Fibroblast of peridontal ligament (primary cell): ENCODE data around the gene TCP11L2.

ENCODE experiments used
- DNase-seq: peaks from one replicate; pipeline ENCODE4 v3.0.0-alpha.2; 2010; ENCODE audit errors: extremely low read depth

The TCP11L2 gene

GRCh38 chr12:106302401-106303201, at the start of gene TCP11L2:
Gene TCP11L2, plus strand, starts transcription at chr12:106302733. Its CDS starts 8,343 bp downstream, at chr12:106311076.
- DNase-seq: peak; percentile 73

- no peak for DNase-seq
Measured at GRCh38 chr12:106254724-106255123, 47.8 kb upstream of the TCP11L2 start.

GRCh38 chr12:106255493-106255892, 47.0 kb upstream of the TCP11L2 start:
- no peak for DNase-seq

- no peak for DNase-seq
Measured at GRCh38 chr12:106255952-106256351, 46.6 kb upstream of the TCP11L2 start.

- no peak for DNase-seq
Measured at GRCh38 chr12:106256524-106256923, 46.0 kb upstream of the TCP11L2 start.

GRCh38 chr12:106258226-106258625, 44.3 kb upstream of the TCP11L2 start:
- no peak for DNase-seq

GRCh38 chr12:106258935-106259334, 43.6 kb upstream of the TCP11L2 start:
- DNase-seq: no peak

GRCh38 chr12:106265116-106265515, 37.4 kb upstream of the TCP11L2 start:
- no peak for DNase-seq

GRCh38 chr12:106267535-106267934, 35.0 kb upstream of the TCP11L2 start:
- DNase-seq: no peak

GRCh38 chr12:106269150-106269771, 33.3 kb upstream of the TCP11L2 start:
- no peak for DNase-seq

- no peak for DNase-seq
Measured at GRCh38 chr12:106271575-106272505, 30.7 kb upstream of the TCP11L2 start.

- no peak for DNase-seq
Measured at GRCh38 chr12:106273491-106273890, 29.0 kb upstream of the TCP11L2 start.

- no peak for DNase-seq
Measured at GRCh38 chr12:106274012-106274411, 28.5 kb upstream of the TCP11L2 start.

- DNase-seq: no peak
Measured at GRCh38 chr12:106274575-106275121, 27.9 kb upstream of the TCP11L2 start.

GRCh38 chr12:106275458-106275857, 27.1 kb upstream of the TCP11L2 start:
- no peak for DNase-seq

GRCh38 chr12:106276032-106276740, 26.3 kb upstream of the TCP11L2 start:
- DNase-seq: no peak

GRCh38 chr12:106280106-106280505, 22.4 kb upstream of the TCP11L2 start:
- DNase-seq: no peak

- DNase-seq: no peak
Measured at GRCh38 chr12:106281056-106281782, 21.3 kb upstream of the TCP11L2 start.

GRCh38 chr12:106281804-106282203, 20.7 kb upstream of the TCP11L2 start:
- DNase-seq: no peak

GRCh38 chr12:106282457-106283097, 20.0 kb upstream of the TCP11L2 start:
- DNase-seq: peak; percentile 64
